HepG2 (cell line): ENCODE measurements around the gene SLFN14. TPM values are rescaled to one million over a fixed set of nuclear protein-coding genes. Genes with fewer than 3 reads are reported as not detected.

ENCODE experiments used
- ARNT ChIP-seq: fragments of 450-650 bp; IDR thresholded peaks from 2 replicates; pipeline ENCODE4 v1.6.1; 2017
- ATM ChIP-seq: fragments of 450-650 bp; IDR thresholded peaks from 2 replicates; pipeline ENCODE4 v1.7.1; 2017; ENCODE audit warnings: mild to moderate bottlenecking, borderline replicate concordance
- BCL6 ChIP-seq: IDR thresholded peaks from 2 replicates; pipeline ENCODE4 v1.6.1; 2016; ENCODE audit warnings: missing genetic modification reagents, missing compliant biosample characterization
- CEBPB ChIP-seq: IDR thresholded peaks from 2 replicates; pipeline ENCODE4 v1.6.1; 2011; ENCODE audit warnings: low read depth, low read length, improper control_type of control experiment, borderline replicate concordance
- HBP1 ChIP-seq: IDR thresholded peaks from 2 replicates; pipeline ENCODE4 v1.6.1; 2016; ENCODE audit warnings: low read depth, control low read depth
- KLF11 ChIP-seq: IDR thresholded peaks from 2 replicates; pipeline ENCODE4 v1.6.1; 2016; ENCODE audit warnings: missing compliant biosample characterization
- NFRKB ChIP-seq: fragments of 450-650 bp; IDR thresholded peaks from 2 replicates; pipeline ENCODE4 v1.6.1; 2017
- NKX3-1 ChIP-seq: sonication (generic); formaldehyde crosslinking; IDR thresholded peaks from 2 replicates; pipeline ENCODE4 v1.5.0; 2020; ENCODE audit warnings: missing genetic modification reagents
- SIN3B ChIP-seq: fragments of 150-350 bp; IDR thresholded peaks from 2 replicates; pipeline ENCODE4 v1.6.1; 2014; ENCODE audit warnings: low read length
- SMAD3 ChIP-seq: sonication (generic); formaldehyde crosslinking; IDR thresholded peaks from 2 replicates; pipeline ENCODE4 v1.4.0; 2020; ENCODE audit warnings: missing genetic modification reagents
- SNAPC2 ChIP-seq: sonication (generic); formaldehyde crosslinking; IDR thresholded peaks from 2 replicates; pipeline ENCODE4 v1.8.1; 2022; ENCODE audit warnings: mild to moderate bottlenecking, missing genetic modification reagents
- ZNF12 ChIP-seq: sonication (generic); formaldehyde crosslinking; IDR thresholded peaks from 2 replicates; pipeline ENCODE4 v1.5.0; 2020; ENCODE audit warnings: missing genetic modification reagents
- ZNF256 ChIP-seq: sonication (generic); formaldehyde crosslinking; conservative IDR thresholded peaks from 2 replicates; pipeline ENCODE4 v1.4.0; 2020; ENCODE audit warnings: missing genetic modification reagents
- ZNF264 ChIP-seq: sonication (generic); formaldehyde crosslinking; IDR thresholded peaks from 2 replicates; pipeline ENCODE4 v1.4.0; 2020; ENCODE audit warnings: missing genetic modification reagents
- ZNF343 ChIP-seq: sonication (generic); formaldehyde crosslinking; IDR thresholded peaks from 2 replicates; pipeline ENCODE4 v1.4.0; 2020; ENCODE audit warnings: mild to moderate bottlenecking, missing genetic modification reagents
- ZNF468 ChIP-seq: sonication (generic); formaldehyde crosslinking; IDR thresholded peaks from 2 replicates; pipeline ENCODE4 v1.8.0; 2022; ENCODE audit warnings: mild to moderate bottlenecking, moderate library complexity, missing genetic modification reagents
- ZNF496 ChIP-seq: sonication (generic); formaldehyde crosslinking; IDR thresholded peaks from 2 replicates; pipeline ENCODE4 v1.8.1; 2023; ENCODE audit warnings: mild to moderate bottlenecking, moderate library complexity, missing genetic modification reagents; ENCODE audit not compliant: insufficient replicate concordance
- ZNF605 ChIP-seq: sonication (generic); formaldehyde crosslinking; IDR thresholded peaks from 2 replicates; pipeline ENCODE4 v1.8.0; 2022; ENCODE audit warnings: mild to moderate bottlenecking, missing genetic modification reagents
- ZNF792 ChIP-seq: IDR thresholded peaks from 2 replicates; pipeline ENCODE4 v1.6.1; 2016
- polyA plus RNA-seq, 8 experiments: library from polyadenylated mRNA; depleted of rRNA in 3 of 8; stranded (reverse) in 7 of 8; unstranded in 1 of 8; fragments of >200 nt; fragmentation: Illumina TruSeq in 4 of 8; extraction: Trizol in 4 of 8; gene quantifications; 2 replicates each; pipeline versions ENCODE4 v1.2.1 to v1.2.3, GENCODE V29; 2011 to 2016; ENCODE audit warnings: low read depth in 4 of 8, missing spikeins in 1 of 8, mixed read lengths in 1 of 8; ENCODE audit not compliant: insufficient read depth in 1 of 8
- total RNA-seq, 5 experiments: library from RNA; depleted of rRNA; stranded (reverse); fragments of >200 nt; fragmentation: Illumina TruSeq; extraction: Trizol; gene quantifications; 2 replicates each; pipeline ENCODE4 v1.2.3, GENCODE V29; 2016; ENCODE audit warnings: low read depth in 1 of 5
- TF ChIP-seq, protein P1 (sequence below): sonication (generic); formaldehyde crosslinking; IDR thresholded peaks from 2 replicates; pipeline ENCODE4 v1.8.0; 2022; ENCODE audit warnings: missing genetic modification reagents, mild to moderate bottlenecking, inconsistent platforms, borderline replicate concordance
- TF ChIP-seq, protein P2 (sequence below): sonication (generic); formaldehyde crosslinking; IDR thresholded peaks from 2 replicates; pipeline ENCODE4 v1.4.0; 2020; ENCODE audit warnings: missing genetic modification reagents
- TF ChIP-seq, protein P3 (sequence below): sonication (generic); formaldehyde crosslinking; IDR thresholded peaks from 2 replicates; pipeline ENCODE4 v1.8.1; 2022; ENCODE audit warnings: mild to moderate bottlenecking, missing genetic modification reagents
- TF ChIP-seq, protein P4 (sequence below): sonication (generic); formaldehyde crosslinking; IDR thresholded peaks from 2 replicates; pipeline ENCODE4 v1.4.0; 2020; ENCODE audit warnings: missing genetic modification reagents

Gene SLFN14
- total and polyA plus RNA-seq, 2 of the 13 experiments (the other 11 are each of a cell fraction or from before 2014, with no cell fraction given) = not detected

GRCh38 chr17:35587074-35587961 lies 26.7 kb upstream of the SLFN14 start, which contains the start of gene AP2B1 (continued):
- TF ChIP-seq, protein P1, sequence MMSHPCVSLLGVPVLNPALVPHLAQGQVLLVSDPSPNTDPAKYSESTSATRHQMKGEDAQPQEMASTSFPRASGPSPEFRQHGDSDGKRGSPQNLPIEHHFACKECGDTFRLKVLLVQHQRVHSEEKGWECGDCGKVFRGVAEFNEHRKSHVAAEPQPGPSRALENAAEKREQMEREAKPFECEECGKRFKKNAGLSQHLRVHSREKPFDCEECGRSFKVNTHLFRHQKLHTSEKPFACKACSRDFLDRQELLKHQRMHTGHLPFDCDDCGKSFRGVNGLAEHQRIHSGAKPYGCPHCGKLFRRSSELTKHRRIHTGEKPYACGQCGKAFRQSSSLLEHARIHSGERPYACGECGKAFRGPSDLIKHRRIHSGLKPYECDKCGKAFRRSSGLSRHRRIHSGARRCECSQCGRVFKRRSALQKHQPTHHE (CRISPR knock-in tag) = peak; percentile 56; the same call in 1 of the 2 replicates
- TF ChIP-seq, protein P2, sequence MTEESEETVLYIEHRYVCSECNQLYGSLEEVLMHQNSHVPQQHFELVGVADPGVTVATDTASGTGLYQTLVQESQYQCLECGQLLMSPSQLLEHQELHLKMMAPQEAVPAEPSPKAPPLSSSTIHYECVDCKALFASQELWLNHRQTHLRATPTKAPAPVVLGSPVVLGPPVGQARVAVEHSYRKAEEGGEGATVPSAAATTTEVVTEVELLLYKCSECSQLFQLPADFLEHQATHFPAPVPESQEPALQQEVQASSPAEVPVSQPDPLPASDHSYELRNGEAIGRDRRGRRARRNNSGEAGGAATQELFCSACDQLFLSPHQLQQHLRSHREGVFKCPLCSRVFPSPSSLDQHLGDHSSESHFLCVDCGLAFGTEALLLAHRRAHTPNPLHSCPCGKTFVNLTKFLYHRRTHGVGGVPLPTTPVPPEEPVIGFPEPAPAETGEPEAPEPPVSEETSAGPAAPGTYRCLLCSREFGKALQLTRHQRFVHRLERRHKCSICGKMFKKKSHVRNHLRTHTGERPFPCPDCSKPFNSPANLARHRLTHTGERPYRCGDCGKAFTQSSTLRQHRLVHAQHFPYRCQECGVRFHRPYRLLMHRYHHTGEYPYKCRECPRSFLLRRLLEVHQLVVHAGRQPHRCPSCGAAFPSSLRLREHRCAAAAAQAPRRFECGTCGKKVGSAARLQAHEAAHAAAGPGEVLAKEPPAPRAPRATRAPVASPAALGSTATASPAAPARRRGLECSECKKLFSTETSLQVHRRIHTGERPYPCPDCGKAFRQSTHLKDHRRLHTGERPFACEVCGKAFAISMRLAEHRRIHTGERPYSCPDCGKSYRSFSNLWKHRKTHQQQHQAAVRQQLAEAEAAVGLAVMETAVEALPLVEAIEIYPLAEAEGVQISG (CRISPR knock-in tag) = peak; percentile 99
- TF ChIP-seq HBP1 (CRISPR knock-in tag) (no peak; the same call in 1 of the 2 replicates), NFRKB (no peak), CEBPB (no peak; the same call in 1 of the 2 replicates), SIN3B (peak; percentile 64; the same call in 1 of the 2 replicates), ZNF264 (CRISPR knock-in tag) (no peak), KLF11 (CRISPR knock-in tag) (no peak), BCL6 (peak; percentile 83), ZNF468 (0 out of 2 replicates have a peak, but pooled peaks have one; percentile 23), ZNF343 (CRISPR knock-in tag) (no peak), ZNF792 (CRISPR knock-in tag) (peak; percentile 4; the same call in 1 of the 2 replicates), ZNF605 (no peak), ARNT (no peak), NKX3-1 (no peak), SMAD3 (CRISPR knock-in tag) (peak; percentile 83), ZNF496 (CRISPR knock-in tag) (no peak), SNAPC2 (CRISPR knock-in tag) (no peak), ZNF12 (peak; percentile 34; the same call in 1 of the 2 replicates), ATM (no peak), ZNF256 (CRISPR knock-in tag) (0 out of 2 replicates have a peak, but pooled peaks have one; percentile 53)
- TF ChIP-seq, protein P3, sequence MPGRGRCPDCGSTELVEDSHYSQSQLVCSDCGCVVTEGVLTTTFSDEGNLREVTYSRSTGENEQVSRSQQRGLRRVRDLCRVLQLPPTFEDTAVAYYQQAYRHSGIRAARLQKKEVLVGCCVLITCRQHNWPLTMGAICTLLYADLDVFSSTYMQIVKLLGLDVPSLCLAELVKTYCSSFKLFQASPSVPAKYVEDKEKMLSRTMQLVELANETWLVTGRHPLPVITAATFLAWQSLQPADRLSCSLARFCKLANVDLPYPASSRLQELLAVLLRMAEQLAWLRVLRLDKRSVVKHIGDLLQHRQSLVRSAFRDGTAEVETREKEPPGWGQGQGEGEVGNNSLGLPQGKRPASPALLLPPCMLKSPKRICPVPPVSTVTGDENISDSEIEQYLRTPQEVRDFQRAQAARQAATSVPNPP (CRISPR knock-in tag) = no peak
- TF ChIP-seq, protein P4, sequence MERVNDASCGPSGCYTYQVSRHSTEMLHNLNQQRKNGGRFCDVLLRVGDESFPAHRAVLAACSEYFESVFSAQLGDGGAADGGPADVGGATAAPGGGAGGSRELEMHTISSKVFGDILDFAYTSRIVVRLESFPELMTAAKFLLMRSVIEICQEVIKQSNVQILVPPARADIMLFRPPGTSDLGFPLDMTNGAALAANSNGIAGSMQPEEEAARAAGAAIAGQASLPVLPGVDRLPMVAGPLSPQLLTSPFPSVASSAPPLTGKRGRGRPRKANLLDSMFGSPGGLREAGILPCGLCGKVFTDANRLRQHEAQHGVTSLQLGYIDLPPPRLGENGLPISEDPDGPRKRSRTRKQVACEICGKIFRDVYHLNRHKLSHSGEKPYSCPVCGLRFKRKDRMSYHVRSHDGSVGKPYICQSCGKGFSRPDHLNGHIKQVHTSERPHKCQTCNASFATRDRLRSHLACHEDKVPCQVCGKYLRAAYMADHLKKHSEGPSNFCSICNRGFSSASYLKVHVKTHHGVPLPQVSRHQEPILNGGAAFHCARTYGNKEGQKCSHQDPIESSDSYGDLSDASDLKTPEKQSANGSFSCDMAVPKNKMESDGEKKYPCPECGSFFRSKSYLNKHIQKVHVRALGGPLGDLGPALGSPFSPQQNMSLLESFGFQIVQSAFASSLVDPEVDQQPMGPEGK (CRISPR knock-in tag) = peak; percentile 19; the same call in 1 of the 2 replicates
